AG20443 (cell line): ENCODE measurements around the gene UPF3A.
"Not testable (repeated sequence)": the region's sequence is repeated elsewhere in the genome, so short reads cannot be mapped to it uniquely, and the experiment has no call there.

ENCODE experiments used
- DNase-seq: peaks from one replicate; pipeline ENCODE4 v3.0.0; 2012; ENCODE audit warnings: low spot score, mixed read lengths

The UPF3A gene

DNA sequence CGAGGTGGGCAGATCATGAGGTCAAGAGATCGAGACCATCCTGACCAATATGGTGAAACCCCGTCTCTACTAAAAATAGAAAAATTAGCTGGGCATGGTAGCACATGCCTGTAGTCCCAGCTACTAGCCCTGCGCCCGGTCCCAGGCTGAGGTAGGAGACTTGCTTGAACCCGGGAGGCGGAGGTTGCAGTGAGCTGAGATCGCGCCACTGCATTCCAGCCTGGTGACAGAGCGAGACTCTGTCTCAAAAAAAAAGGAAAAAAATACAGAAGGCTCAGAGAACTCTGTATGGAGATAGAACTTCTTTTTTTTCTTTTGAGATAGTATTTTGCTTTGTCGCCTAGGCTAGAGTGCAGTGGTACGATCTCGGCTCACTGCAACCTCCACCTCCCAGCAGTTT is 17.1 kb upstream of the UPF3A start:
- not testable (repeated sequence) for DNase-seq

- DNase-seq = peak; percentile 72
These were observed 16.4 kb upstream of the UPF3A start for GRCh38 chr13:114264886-114265611.

GRCh38 chr13:114266241-114266640 is 15.2 kb upstream of the UPF3A start:
- DNase-seq = no peak

- no peak for DNase-seq
These were observed 12.8 kb upstream of the UPF3A start for GRCh38 chr13:114268344-114269280.

DNA sequence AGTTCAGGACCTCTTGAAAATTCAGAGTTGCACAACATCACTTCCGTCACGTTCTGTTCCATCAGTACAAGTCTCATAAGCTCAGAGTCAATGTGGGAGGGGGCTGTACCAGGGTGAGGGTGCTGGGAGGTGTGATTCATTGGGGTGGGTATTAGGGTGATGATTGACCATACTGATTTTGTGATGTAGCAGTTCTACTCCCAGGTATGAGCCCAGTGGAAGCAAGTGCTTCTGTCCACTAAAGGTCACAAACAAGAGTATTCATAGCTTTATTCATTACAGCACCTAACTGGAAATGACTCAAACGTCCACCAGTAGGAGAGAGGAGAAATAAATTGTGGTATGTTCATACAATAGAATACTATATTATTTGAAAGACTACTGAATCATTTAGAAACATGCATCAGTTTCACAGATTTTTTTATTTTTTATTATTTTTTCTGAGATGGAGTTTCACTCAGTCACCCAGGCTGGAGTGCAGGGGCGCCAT is 12.1 kb upstream of the UPF3A start:
- no peak for DNase-seq

- DNase-seq = no peak
These were observed 8.4 kb upstream of the UPF3A start for GRCh38 chr13:114272977-114273376.

- no peak for DNase-seq
These were observed 6.1 kb upstream of the UPF3A start for GRCh38 chr13:114275304-114275703.

GRCh38 chr13:114279146-114279545 is 2.3 kb upstream of the UPF3A start:
- DNase-seq = no peak

DNA sequence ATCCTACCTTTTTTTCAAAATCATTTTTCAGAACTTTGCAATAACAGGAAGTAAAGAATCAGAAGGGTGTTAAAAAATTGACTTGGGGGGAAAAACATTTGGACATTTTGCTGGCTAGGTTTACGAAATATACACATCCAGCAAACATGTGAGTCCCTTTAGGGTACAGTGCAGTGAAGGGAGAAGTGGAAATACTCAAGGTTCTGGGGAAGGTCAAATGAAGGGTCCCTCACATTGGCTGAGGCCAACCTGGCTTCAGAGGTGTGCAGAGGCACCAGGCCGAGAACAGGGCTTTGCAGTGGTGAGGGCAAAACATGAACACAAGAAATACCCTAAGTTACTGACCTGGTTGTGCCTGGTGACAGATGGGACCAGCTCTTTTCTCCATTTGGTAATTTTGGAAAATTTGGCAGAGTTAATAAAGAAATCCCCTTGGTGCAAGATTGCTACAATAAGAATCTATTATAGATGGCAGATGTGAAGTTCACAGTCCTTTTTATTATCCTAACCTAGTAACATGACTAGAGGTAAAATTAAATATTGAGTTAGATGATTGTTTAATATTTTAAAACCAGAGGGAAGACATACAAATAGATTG is 1.5 kb upstream of the UPF3A start:
- no peak for DNase-seq

- peak; percentile 73 for DNase-seq
These were observed 755 bp downstream of the UPF3A start for GRCh38 chr13:114282041-114282670.

DNA sequence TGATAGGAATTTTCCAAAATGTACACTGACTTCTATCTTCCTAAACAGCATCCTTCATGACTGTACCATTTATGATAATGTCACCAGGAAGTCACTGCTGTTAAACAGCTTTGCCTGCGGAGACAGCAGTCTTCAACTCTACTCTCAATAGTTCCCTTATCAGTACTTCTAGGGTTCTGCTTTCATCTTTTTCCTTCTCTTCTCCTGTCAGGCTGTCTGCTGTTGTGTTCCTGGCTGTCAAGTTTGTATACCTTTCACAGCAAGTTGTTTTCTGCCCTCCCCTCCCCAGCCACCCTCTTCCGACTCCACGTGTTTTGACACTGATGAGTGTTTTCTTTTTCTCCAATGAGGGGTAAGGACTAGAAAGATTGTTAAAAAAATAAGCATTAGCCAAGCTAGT is 2.2 kb downstream of the UPF3A start:
- DNase-seq = no peak

- no peak for DNase-seq
These were observed 3.3 kb downstream of the UPF3A start for GRCh38 chr13:114284680-114285079.

GRCh38 chr13:114285166-114285808 is 3.9 kb downstream of the UPF3A start:
- DNase-seq = no peak

GRCh38 chr13:114286808-114287207 is 5.4 kb downstream of the UPF3A start:
- peak; percentile 24 for DNase-seq

DNA sequence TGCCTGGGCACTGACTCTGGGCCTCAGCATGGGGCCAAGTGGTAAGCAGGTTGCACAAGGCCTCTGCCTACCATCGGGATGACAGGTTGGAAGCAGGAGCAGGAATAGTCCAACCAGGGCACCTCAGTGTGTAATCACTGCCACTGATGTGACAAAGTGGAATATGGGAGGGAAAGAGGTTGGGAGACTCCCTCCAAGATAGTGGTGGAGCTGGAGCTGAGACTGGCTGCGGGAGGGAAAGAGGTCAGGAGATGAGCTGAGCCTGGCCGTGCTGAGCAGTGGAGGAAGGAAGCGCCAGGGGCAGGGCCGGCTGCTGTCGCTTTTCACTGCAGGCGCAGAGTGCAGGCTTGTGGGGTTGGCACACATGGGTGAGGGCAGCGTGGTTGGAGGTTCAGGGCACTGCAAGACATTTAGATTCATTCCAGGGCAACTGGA is 6.8 kb downstream of the UPF3A start:
- no peak for DNase-seq

DNA sequence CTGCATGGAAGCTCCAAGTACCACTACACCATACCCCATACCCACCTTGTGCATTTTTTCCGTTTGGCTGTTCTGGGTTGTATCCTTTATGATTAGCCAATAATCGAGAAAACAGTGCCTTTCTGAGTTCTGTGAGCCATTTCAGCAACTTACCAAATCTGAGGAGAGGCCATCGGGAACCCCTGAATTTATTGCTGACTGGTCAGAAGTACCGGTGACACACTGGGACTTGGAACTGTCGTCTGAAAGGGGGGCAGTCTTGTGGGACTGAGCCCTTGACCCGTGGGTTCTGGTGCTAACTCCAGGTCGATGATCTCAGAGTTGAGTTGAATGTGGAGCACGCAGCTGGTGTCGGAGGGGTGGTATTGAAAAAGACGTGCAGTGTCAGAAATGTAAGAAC is 15.0 kb downstream of the UPF3A start:
- no peak for DNase-seq

- DNase-seq = no peak
These were observed 15.5 kb downstream of the UPF3A start for GRCh38 chr13:114296902-114297301.

DNA sequence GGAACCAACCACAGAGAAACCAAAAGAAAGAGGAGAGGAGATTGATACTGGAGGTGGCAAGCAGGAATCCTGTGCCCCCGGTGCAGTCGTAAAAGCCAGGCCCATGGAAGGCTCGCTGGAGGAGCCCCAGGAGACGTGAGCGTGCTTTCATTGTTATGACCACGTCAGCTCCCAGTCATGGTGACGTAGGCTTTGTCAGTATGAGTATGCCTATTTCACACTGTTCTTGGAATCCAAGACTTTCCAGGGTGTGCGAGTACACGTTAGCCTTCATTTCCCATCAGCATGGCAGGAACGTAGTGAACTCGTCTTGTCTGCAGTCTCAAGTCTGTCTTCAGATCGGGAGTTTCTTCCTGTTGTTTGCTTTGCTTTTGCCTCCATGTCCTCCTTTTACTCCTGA is 17.5 kb downstream of the UPF3A start:
- no peak for DNase-seq

GRCh38 chr13:114299604-114300305 is 18.4 kb downstream of the UPF3A start:
- no peak for DNase-seq

DNA sequence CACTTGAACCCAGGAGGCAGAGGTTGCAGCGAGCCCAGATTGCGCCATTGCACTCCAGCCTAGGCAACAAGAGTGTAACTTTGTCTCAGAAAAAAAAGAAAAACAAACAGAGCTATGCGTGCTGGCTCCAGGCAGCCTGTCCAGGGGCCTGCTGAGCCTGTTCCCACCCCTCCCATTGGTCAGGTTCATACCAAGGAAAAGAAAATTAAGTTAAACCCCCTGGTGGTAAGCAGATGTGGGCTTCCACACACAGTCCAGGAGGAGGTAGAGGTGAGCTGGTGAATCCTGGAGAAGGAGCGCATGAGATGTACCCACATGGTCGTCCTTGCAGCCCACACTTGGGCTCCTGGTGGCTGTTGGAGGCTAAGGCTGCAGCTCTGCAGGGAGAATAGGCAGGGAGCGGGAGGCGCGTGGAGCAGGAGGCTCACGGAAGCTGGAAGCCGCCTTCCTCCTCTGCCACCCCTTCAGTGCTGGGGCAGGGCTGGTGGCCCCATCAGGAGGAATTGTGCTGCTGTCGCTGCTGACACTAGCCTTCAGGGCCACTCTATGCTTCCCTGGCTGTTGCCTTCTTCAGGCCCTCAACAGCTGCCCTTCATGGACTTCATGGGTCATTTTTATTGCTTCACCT is 22.4 kb downstream of the UPF3A start:
- DNase-seq = no peak
